B cell (primary cell): Measurements from ENCODE around the gene KCNQ5.

Source experiments
- EZH2 ChIP-seq: IDR thresholded peaks from 2 replicates; pipeline ENCODE4 v1.6.1; 2012; ENCODE audit warnings: borderline replicate concordance, low read depth, mild to moderate bottlenecking, moderate library complexity, low read length; ENCODE audit not compliant: insufficient read depth, poor library complexity, severe bottlenecking
- TF ChIP-seq, protein P1 (sequence below): fragments of 200-600 bp; IDR thresholded peaks from one replicate; pipeline ENCODE4 v1.8.0; 2022; ENCODE audit warnings: antibody characterized with exemption, mild to moderate bottlenecking

DNA sequence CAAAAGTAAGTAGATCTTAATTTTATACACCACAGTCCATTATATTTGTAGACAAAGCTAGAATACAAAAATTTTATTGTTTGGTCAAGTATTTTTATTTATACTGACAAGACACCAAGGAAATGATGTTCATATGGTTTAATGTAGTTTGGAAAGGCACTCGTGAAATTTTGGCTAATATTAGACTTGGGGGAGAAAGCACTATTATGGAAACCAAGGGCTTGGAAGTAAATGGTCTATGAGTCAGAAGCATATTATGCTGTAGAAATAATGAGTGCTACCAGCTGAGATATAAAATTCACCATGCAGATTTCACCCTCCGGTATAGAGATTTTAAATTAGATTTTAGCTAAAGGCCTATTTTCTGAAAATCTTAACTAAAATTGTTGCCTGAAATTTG is 233.6 kb downstream of the KCNQ5 start:
- no peak for TF ChIP-seq EZH2
- TF ChIP-seq, protein P1, sequence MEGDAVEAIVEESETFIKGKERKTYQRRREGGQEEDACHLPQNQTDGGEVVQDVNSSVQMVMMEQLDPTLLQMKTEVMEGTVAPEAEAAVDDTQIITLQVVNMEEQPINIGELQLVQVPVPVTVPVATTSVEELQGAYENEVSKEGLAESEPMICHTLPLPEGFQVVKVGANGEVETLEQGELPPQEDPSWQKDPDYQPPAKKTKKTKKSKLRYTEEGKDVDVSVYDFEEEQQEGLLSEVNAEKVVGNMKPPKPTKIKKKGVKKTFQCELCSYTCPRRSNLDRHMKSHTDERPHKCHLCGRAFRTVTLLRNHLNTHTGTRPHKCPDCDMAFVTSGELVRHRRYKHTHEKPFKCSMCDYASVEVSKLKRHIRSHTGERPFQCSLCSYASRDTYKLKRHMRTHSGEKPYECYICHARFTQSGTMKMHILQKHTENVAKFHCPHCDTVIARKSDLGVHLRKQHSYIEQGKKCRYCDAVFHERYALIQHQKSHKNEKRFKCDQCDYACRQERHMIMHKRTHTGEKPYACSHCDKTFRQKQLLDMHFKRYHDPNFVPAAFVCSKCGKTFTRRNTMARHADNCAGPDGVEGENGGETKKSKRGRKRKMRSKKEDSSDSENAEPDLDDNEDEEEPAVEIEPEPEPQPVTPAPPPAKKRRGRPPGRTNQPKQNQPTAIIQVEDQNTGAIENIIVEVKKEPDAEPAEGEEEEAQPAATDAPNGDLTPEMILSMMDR = no peak
